ENCODE results near the gene CPPED1. TPM values are rescaled to one million over a fixed set of nuclear protein-coding genes. Genes with fewer than 3 reads are reported as not detected.

The CPPED1 gene
- total and polyA plus RNA-seq, 2 experiments from 2014 or later, result 6.2 to 7.3 TPM

DNA sequence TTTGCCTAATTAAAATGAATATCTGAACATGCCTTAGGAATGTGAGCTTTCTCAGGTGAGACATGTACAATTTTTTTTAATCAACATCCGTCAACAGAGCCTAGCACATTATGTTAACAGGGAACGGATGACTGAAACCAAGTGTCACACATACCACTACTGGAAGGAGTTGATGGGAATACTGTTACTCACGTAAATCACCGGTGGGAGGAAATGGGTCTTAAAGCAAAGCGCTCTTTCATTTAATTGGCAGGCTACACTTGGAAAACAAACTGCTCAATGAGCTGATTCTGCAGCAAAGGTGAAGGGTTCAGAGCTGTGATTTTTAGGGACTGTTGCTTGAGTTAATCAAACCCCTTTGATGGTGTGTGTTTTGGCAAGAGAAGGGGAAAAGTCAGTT, 4.8 kb downstream of the CPPED1 start:
- Histone ChIP-seq H3K36me3 (ENCODE audit: insufficient read depth) (no peaks in the 10 kb centered on the region), H2AFZ (no peak overlapping the region), H3K27ac (ENCODE audit: low read depth) (no peak overlapping the region), H3K79me2 (replicated peaks; ENCODE audit: insufficient read depth) (peaks cover 6% of the 10 kb centered on the region; the same call in 1 of the 2 replicates), H3K4me1 (ENCODE audit: insufficient read depth) (peaks cover 13% of the 10 kb centered on the region), H3K9me2 (ENCODE audit: insufficient read depth) (no peaks in the 10 kb centered on the region), H3F3A (replicated peaks; ENCODE audit: low read depth) (0 out of 2 replicates have a peak, but pooled peaks cover 6% of the 10 kb centered on the region), H3K4me2 (no peak overlapping the region), H3K27me3 (ENCODE audit: insufficient read depth) (no peaks in the 10 kb centered on the region), H4K20me1 (replicated peaks; ENCODE audit: insufficient read depth) (no peaks in the 10 kb centered on the region), H3K4me3 (no peak overlapping the region)
- Mint-ChIP-seq H3K36me3 (ENCODE audit: low read depth) (no peaks in the 10 kb centered on the region; the same call in 2 of the 3 replicates), H3K9me3 (no peaks in the 10 kb centered on the region; the same call in 2 of the 3 replicates), H3K4me1 (peaks cover 11% of the 10 kb centered on the region; the same call in 2 of the 3 replicates), H3K27ac (no peak overlapping the region), H3K4me3 (no peak overlapping the region), H3K27me3 (ENCODE audit: insufficient read depth, low read depth, poor library complexity) (peaks cover 4% of the 10 kb centered on the region)
- ATAC-seq (no peak), DNase-seq (ENCODE audit: low spot score) (no peak)
- TF ChIP-seq, protein P1, sequence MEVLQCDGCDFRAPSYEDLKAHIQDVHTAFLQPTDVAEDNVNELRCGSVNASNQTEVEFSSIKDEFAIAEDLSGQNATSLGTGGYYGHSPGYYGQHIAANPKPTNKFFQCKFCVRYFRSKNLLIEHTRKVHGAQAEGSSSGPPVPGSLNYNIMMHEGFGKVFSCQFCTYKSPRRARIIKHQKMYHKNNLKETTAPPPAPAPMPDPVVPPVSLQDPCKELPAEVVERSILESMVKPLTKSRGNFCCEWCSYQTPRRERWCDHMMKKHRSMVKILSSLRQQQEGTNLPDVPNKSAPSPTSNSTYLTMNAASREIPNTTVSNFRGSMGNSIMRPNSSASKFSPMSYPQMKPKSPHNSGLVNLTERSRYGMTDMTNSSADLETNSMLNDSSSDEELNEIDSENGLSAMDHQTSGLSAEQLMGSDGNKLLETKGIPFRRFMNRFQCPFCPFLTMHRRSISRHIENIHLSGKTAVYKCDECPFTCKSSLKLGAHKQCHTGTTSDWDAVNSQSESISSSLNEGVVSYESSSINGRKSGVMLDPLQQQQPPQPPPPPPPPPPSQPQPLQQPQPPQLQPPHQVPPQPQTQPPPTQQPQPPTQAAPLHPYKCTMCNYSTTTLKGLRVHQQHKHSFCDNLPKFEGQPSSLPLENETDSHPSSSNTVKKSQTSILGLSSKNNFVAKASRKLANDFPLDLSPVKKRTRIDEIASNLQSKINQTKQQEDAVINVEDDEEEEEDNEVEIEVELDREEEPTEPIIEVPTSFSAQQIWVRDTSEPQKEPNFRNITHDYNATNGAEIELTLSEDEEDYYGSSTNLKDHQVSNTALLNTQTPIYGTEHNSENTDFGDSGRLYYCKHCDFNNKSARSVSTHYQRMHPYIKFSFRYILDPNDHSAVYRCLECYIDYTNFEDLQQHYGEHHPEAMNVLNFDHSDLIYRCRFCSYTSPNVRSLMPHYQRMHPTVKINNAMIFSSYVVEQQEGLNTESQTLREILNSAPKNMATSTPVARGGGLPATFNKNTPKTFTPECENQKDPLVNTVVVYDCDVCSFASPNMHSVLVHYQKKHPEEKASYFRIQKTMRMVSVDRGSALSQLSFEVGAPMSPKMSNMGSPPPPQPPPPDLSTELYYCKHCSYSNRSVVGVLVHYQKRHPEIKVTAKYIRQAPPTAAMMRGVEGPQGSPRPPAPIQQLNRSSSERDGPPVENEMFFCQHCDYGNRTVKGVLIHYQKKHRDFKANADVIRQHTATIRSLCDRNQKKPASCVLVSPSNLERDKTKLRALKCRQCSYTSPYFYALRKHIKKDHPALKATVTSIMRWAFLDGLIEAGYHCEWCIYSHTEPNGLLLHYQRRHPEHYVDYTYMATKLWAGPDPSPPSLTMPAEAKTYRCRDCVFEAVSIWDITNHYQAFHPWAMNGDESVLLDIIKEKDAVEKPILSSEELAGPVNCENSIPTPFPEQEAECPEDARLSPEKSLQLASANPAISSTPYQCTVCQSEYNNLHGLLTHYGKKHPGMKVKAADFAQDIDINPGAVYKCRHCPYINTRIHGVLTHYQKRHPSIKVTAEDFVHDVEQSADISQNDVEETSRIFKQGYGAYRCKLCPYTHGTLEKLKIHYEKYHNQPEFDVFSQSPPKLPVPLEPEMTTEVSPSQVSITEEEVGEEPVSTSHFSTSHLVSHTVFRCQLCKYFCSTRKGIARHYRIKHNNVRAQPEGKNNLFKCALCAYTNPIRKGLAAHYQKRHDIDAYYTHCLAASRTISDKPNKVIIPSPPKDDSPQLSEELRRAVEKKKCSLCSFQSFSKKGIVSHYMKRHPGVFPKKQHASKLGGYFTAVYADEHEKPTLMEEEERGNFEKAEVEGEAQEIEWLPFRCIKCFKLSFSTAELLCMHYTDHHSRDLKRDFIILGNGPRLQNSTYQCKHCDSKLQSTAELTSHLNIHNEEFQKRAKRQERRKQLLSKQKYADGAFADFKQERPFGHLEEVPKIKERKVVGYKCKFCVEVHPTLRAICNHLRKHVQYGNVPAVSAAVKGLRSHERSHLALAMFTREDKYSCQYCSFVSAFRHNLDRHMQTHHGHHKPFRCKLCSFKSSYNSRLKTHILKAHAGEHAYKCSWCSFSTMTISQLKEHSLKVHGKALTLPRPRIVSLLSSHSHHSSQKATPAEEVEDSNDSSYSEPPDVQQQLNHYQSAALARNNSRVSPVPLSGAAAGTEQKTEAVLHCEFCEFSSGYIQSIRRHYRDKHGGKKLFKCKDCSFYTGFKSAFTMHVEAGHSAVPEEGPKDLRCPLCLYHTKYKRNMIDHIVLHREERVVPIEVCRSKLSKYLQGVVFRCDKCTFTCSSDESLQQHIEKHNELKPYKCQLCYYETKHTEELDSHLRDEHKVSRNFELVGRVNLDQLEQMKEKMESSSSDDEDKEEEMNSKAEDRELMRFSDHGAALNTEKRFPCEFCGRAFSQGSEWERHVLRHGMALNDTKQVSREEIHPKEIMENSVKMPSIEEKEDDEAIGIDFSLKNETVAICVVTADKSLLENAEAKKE (CRISPR knock-in tag; IDR thresholded peaks at IDR 0.05), result no peak

DNA sequence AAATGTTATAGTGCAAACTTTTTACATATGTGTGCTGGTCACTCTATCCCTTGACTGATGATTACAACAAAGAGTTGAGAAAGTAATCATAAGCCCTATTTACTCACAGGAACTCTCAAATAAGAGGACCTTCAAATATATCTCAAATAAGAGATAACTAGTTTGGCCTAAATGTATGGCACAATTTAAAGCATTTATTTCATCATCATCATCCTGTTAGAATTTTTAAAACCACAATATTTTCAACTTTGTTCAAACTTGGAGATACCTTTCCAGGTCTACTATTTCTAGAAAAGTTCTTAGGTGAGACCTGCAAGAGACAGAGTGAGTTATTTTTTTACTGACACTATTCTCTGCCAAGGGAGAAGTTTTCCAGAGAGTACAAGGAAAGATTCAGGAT, 5.5 kb downstream of the CPPED1 start:
- no peak for ATAC-seq
- Histone ChIP-seq H3F3A (replicated peaks; ENCODE audit: low read depth) (0 out of 2 replicates have a peak, but pooled peaks cover 5% of the 10 kb centered on the region), H3K4me3 (no peak overlapping the region), H2AFZ (no peak overlapping the region), H3K4me2 (no peak overlapping the region), H3K79me2 (replicated peaks; ENCODE audit: insufficient read depth) (peaks cover 6% of the 10 kb centered on the region; the same call in 1 of the 2 replicates), H3K27me3 (ENCODE audit: insufficient read depth) (no peaks in the 10 kb centered on the region), H3K9me2 (ENCODE audit: insufficient read depth) (no peaks in the 10 kb centered on the region), H3K36me3 (ENCODE audit: insufficient read depth) (no peaks in the 10 kb centered on the region), H3K4me1 (ENCODE audit: insufficient read depth) (peaks cover 20% of the 10 kb centered on the region), H3K27ac (ENCODE audit: low read depth) (no peak overlapping the region), H4K20me1 (replicated peaks; ENCODE audit: insufficient read depth) (no peaks in the 10 kb centered on the region)
- H3K27ac Mint-ChIP-seq, result no peak overlapping the region
- no peak for DNase-seq (ENCODE audit: low spot score)
- no peaks in the 10 kb centered on the region; the same call in 2 of the 3 replicates for H3K36me3 Mint-ChIP-seq (ENCODE audit: low read depth)
- peaks cover 10% of the 10 kb centered on the region; the same call in 2 of the 3 replicates for H3K4me1 Mint-ChIP-seq
- peaks cover 2% of the 10 kb centered on the region for H3K27me3 Mint-ChIP-seq (ENCODE audit: insufficient read depth, low read depth, poor library complexity)
- H3K9me3 Mint-ChIP-seq, result no peaks in the 10 kb centered on the region; the same call in 2 of the 3 replicates
- TF ChIP-seq ZNF331 (CRISPR knock-in tag; IDR thresholded peaks at IDR 0.05; ENCODE audit: low read depth), result no peak
- no peak for TF ChIP-seq NANOG (IDR thresholded peaks at IDR 0.05; ENCODE audit: borderline replicate concordance)
- TF ChIP-seq EZH2phosphoT487 (IDR thresholded peaks at IDR 0.05; ENCODE audit: unreplicated experiment), result no peak
- TF ChIP-seq, protein P2, sequence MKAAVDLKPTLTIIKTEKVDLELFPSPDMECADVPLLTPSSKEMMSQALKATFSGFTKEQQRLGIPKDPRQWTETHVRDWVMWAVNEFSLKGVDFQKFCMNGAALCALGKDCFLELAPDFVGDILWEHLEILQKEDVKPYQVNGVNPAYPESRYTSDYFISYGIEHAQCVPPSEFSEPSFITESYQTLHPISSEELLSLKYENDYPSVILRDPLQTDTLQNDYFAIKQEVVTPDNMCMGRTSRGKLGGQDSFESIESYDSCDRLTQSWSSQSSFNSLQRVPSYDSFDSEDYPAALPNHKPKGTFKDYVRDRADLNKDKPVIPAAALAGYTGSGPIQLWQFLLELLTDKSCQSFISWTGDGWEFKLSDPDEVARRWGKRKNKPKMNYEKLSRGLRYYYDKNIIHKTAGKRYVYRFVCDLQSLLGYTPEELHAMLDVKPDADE (IDR thresholded peaks at IDR 0.05), result no peak
- TF ChIP-seq EZH2 (IDR thresholded peaks at IDR 0.05; ENCODE audit: low read depth, unreplicated experiment), result no peak
- no peak overlapping the region for H3K4me3 Mint-ChIP-seq

Measured in GM23338 (cell line).